Fibroblast of the conjunctiva (primary cell): Measurements from ENCODE around the gene EFNB3.
A peak's percentile ranks its signal among the peaks of the same experiment; 100 is the strongest.

Source experiments
- DNase-seq: peaks from one replicate; pipeline ENCODE4 v3.0.0-alpha.2; 2010; ENCODE audit warnings: low read depth

The EFNB3 gene

GRCh38 chr17:7704601-7705268 lies at the start of gene EFNB3:
Gene EFNB3, plus strand, starts transcription at chr17:7705202. Its CDS starts 397 bp downstream, at chr17:7705599.
- DNase-seq: no peak

GRCh38 chr17:7655541-7655840 lies 49.5 kb upstream of the EFNB3 start:
- DNase-seq: no peak

GRCh38 chr17:7656958-7657609 lies 47.9 kb upstream of the EFNB3 start:
- no peak for DNase-seq

GRCh38 chr17:7667656-7668406 lies 37.2 kb upstream of the EFNB3 start:
- no peak for DNase-seq

GRCh38 chr17:7668482-7668881 lies 36.5 kb upstream of the EFNB3 start:
- DNase-seq: no peak

- no peak for DNase-seq
Observed at GRCh38 chr17:7673239-7673638, 31.8 kb upstream of the EFNB3 start.

- DNase-seq: no peak
Observed at GRCh38 chr17:7674934-7675333, 30.1 kb upstream of the EFNB3 start.

GRCh38 chr17:7676533-7676932 lies 28.5 kb upstream of the EFNB3 start:
- DNase-seq: no peak

GRCh38 chr17:7677388-7678067 lies 27.5 kb upstream of the EFNB3 start:
- no peak for DNase-seq

- DNase-seq: no peak
Observed at GRCh38 chr17:7684851-7685532, 20.0 kb upstream of the EFNB3 start.

GRCh38 chr17:7685533-7686221 lies 19.3 kb upstream of the EFNB3 start:
- peak; percentile 89 for DNase-seq

GRCh38 chr17:7686222-7687071 lies 18.6 kb upstream of the EFNB3 start:
- peak; percentile 60 for DNase-seq

GRCh38 chr17:7687072-7687907 lies 17.7 kb upstream of the EFNB3 start, which contains the start of gene TP53:
Gene TP53, minus strand, starts transcription at chr17:7687490. Its CDS starts 10,896 bp downstream, at chr17:7676594.
- DNase-seq: peak; percentile 91

- DNase-seq: peak; percentile 98
Observed at GRCh38 chr17:7687908-7688807, 16.8 kb upstream of the EFNB3 start, which contains the start of gene WRAP53. Gene WRAP53, plus strand, starts transcription at chr17:7688477. Its CDS starts 172 bp downstream, at chr17:7688649.

GRCh38 chr17:7688808-7689316 lies 16.1 kb upstream of the EFNB3 start:
- DNase-seq: no peak

GRCh38 chr17:7695586-7695985 lies 9.4 kb upstream of the EFNB3 start:
- no peak for DNase-seq

GRCh38 chr17:7697828-7698588 lies 7.0 kb upstream of the EFNB3 start:
- DNase-seq: no peak
